ENCODE measurements around the gene CLEC3B.
A peak's percentile ranks its signal among the peaks of the same experiment; 100 is the strongest.

CLEC3B gene

DNA sequence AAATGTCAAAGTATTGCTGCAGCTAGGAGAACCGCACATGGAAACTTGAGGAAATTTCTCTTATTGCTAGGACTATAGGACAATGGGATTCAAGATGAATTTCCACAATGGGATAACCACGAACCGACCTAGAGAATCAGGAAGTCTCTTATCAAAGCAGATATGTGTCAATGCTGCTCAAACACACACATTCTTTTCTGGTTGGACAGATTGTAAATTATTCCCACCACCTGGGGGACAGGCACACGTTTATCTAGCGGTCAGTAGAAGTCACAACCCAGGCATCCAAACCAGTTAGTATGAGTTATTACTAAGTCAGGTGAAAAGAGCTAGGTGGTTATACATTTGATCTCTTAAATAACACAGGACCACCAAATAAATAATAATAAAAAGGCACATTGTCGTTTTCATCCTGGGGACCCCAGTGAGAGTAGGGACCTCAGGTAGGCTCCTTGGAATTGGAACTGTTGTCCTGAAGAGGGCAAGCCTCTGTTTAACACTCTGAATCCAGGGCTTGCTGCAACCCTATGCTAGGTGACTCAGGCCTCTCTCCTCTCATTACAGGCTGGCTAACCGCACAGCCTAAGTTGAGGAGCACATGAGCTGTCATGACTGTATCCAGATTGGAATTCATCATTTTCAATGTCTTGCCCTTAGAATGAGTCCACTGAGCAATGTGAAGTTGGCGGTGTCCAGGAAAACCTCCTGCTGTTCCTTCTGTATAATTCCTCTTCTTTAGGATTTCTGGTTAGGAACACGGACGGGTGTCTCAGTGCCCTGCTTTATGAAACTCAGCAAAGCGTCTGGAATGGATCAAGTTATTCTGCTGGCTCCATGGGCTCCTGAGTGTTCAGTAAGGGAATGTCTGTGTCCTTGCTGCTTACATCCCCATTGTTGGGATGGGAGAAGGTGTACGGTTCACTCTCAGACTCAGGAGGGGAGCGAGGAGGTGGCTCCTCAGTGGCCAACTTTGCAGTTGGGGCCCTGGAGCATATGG is 59.0 kb downstream of the CLEC3B start:
- no peak for DNase-seq (ENCODE audit: low spot score)
- H3K27me3 ChIP-seq (ENCODE audit: insufficient read depth, poor library complexity, severe bottlenecking) = no peaks in the 10 kb centered on the region
- H3K36me3 ChIP-seq (ENCODE audit: low read depth) = peaks cover 73% of the 10 kb centered on the region
- H3K4me3 ChIP-seq (ENCODE audit: severe bottlenecking) = no peak overlapping the region
- no peak overlapping the region for H3K27ac ChIP-seq (ENCODE audit: poor library complexity, severe bottlenecking)
- TF ChIP-seq, protein P1, sequence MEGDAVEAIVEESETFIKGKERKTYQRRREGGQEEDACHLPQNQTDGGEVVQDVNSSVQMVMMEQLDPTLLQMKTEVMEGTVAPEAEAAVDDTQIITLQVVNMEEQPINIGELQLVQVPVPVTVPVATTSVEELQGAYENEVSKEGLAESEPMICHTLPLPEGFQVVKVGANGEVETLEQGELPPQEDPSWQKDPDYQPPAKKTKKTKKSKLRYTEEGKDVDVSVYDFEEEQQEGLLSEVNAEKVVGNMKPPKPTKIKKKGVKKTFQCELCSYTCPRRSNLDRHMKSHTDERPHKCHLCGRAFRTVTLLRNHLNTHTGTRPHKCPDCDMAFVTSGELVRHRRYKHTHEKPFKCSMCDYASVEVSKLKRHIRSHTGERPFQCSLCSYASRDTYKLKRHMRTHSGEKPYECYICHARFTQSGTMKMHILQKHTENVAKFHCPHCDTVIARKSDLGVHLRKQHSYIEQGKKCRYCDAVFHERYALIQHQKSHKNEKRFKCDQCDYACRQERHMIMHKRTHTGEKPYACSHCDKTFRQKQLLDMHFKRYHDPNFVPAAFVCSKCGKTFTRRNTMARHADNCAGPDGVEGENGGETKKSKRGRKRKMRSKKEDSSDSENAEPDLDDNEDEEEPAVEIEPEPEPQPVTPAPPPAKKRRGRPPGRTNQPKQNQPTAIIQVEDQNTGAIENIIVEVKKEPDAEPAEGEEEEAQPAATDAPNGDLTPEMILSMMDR (IDR thresholded peaks at IDR 0.05; ENCODE audit: poor library complexity, severe bottlenecking) = no peak
- no peaks in the 10 kb centered on the region for H3K9me3 ChIP-seq (ENCODE audit: severe bottlenecking)
- peaks cover 20% of the 10 kb centered on the region for H3K4me1 ChIP-seq (ENCODE audit: insufficient read depth, poor library complexity, severe bottlenecking)
- ATAC-seq (ENCODE audit: low read depth) = peak; percentile 72
